ENCODE measurements around the gene ANKRD17.

Gene ANKRD17

DNA sequence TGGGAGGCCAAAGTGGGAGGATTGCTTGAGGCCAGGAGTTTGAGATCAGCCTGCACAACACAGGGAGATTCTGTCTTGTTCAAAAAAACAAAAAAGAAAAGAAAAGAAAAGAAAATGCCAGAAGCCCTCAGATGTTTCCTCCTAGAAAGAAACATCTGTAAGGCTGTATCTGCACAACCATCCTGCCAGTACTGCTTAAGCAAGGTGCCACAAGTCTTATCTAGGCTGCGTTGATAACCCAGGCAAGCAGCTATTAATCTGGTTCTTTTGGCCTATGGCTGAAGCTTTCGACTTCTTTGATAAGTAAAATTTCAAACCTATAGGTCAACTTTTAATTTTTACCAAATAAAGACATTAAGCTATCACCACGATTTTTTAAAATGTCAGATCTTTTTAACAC, 192.2 kb downstream of the ANKRD17 start:
- in situ Hi-C loops (cut with MboI; ENCODE audit: low sequenced_read_pairs, unreplicated experiment) = no loop called here
- TF ChIP-seq, protein P1, sequence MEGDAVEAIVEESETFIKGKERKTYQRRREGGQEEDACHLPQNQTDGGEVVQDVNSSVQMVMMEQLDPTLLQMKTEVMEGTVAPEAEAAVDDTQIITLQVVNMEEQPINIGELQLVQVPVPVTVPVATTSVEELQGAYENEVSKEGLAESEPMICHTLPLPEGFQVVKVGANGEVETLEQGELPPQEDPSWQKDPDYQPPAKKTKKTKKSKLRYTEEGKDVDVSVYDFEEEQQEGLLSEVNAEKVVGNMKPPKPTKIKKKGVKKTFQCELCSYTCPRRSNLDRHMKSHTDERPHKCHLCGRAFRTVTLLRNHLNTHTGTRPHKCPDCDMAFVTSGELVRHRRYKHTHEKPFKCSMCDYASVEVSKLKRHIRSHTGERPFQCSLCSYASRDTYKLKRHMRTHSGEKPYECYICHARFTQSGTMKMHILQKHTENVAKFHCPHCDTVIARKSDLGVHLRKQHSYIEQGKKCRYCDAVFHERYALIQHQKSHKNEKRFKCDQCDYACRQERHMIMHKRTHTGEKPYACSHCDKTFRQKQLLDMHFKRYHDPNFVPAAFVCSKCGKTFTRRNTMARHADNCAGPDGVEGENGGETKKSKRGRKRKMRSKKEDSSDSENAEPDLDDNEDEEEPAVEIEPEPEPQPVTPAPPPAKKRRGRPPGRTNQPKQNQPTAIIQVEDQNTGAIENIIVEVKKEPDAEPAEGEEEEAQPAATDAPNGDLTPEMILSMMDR (IDR thresholded peaks at IDR 0.05; ENCODE audit: borderline replicate concordance, control extremely low read depth, extremely low read depth, insufficient read depth, missing control alignments) = no peak
- no peak for DNase-seq (ENCODE audit: low spot score)

DNA sequence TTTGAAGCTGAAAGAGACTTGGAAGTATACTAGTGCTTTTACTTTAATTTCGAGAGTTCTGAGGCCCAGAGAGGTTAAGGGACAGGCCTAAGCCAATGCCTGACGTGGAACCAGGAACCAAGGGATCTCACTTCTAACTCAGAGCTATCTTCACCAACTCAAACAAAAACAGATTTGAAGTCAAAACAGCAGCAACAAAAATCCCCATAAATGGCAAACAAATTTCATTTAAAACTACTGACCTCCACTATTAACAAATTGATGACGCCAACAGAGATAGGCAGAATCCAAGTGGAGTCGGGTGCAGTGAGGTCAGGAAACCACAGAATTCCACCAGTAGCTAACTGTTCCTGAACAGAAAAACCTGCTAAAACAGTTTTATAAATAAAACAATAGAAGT, 194.1 kb downstream of the ANKRD17 start:
- in situ Hi-C loops (cut with MboI; ENCODE audit: low sequenced_read_pairs, unreplicated experiment) = no loop called here
- TF ChIP-seq, protein P1 (IDR thresholded peaks at IDR 0.05; ENCODE audit: borderline replicate concordance, control extremely low read depth, extremely low read depth, insufficient read depth, missing control alignments) = no peak
- no peak for DNase-seq (ENCODE audit: low spot score)

DNA sequence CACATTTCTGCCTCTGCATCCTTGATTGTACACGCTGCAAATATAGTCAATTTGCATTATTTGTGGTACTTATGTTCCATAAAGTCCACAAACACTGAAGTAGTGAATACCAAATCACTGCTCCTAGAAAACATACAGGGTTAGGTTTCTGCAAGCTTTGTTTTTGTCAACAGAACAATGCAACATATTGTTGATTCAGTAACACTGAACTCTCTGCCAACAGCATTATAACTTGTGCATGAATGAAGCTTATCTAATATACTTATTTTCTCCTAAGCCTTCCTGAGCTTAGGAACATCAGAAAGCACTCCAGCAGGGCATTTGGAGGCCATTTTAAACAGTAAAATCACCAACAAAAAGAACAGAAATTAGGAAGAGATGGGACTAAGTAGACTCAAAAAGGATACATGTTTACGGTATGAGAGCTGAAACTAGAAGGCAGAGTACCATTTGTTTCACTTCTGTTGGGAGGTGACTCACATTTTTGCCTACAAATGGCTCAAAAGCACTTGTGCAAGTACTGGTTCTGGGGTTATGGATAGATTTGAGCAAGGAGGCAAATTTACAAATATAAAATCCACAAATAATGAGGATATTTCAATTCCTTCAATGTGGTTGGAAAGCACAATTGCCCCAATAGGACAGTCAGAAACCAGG, 203.2 kb downstream of the ANKRD17 start:
- TF ChIP-seq, protein P1 (IDR thresholded peaks at IDR 0.05; ENCODE audit: borderline replicate concordance, control extremely low read depth, extremely low read depth, insufficient read depth, missing control alignments) = no peak
- in situ Hi-C loops (cut with MboI; ENCODE audit: low sequenced_read_pairs, unreplicated experiment) = no loop called here
- DNase-seq (ENCODE audit: low spot score) = no peak

DNA sequence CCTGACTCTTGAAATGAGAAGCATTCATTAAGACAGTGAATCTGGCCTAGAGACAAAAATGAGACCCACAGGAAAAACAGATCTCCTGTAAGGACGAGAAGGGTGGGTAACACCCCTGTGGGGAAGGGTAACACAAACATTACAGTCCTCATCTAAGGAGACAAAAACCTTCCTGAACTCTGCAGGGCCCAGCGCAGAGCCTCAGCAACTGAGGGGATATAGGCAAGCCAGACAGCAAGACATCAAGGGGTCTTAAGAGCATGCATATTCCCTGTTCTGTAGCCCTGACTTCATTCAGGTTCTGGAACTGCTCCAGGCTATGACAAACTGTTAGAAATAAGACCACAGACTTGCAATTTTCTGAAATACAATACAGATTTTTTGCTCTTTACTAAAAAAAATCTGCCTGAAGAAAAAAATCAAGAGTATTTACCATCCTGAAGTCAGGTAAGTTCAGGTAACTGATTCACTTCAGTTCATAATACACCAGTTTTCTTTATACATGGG, 204.6 kb downstream of the ANKRD17 start:
- no peak for DNase-seq (ENCODE audit: low spot score)
- in situ Hi-C loops (cut with MboI; ENCODE audit: low sequenced_read_pairs, unreplicated experiment) = no loop called here
- TF ChIP-seq, protein P1 (IDR thresholded peaks at IDR 0.05; ENCODE audit: borderline replicate concordance, control extremely low read depth, extremely low read depth, insufficient read depth, missing control alignments) = no peak

GRCh38 chr4:73053076-73053475, 205.5 kb downstream of the ANKRD17 start:
- no peak for DNase-seq (ENCODE audit: low spot score)
- in situ Hi-C loops (cut with MboI; ENCODE audit: low sequenced_read_pairs, unreplicated experiment) = no loop called here
- TF ChIP-seq, protein P1 (IDR thresholded peaks at IDR 0.05; ENCODE audit: borderline replicate concordance, control extremely low read depth, extremely low read depth, insufficient read depth, missing control alignments) = no peak

DNA sequence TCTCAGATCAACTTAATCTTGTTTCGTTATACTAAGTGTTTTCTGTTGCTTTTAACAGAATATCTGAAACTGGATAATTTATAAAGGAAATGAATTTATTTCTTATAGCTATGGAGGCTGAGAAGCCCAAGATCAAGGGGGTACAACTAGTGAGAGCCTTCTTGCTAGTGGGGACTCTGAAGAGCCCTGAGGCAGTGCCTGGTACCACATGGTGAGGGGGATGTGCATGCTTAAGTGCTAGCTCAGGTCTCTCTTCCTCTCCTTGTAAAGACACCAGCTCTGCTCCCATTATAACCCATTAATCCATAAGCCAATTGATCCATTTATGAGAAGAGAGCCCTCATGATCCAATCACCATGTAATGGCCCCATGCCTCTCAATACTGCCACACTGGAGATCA, 207.0 kb downstream of the ANKRD17 start:
- no peak for DNase-seq (ENCODE audit: low spot score)
- in situ Hi-C loops (cut with MboI; ENCODE audit: low sequenced_read_pairs, unreplicated experiment) = no loop called here
- TF ChIP-seq, protein P1 (IDR thresholded peaks at IDR 0.05; ENCODE audit: borderline replicate concordance, control extremely low read depth, extremely low read depth, insufficient read depth, missing control alignments) = no peak
